Measurements from ENCODE around the gene TFF3.

- TF ChIP-seq POLR2AphosphoS5 (IDR thresholded peaks at IDR 0.05) (no peak), CTCF (IDR thresholded peaks at IDR 0.05) (no peak), POLR2A (IDR thresholded peaks at IDR 0.05; ENCODE audit: low read depth) (no peak), EP300 (IDR thresholded peaks at IDR 0.05) (no peak)
Measured at GRCh38 chr21:42316891-42317290, 1.7 kb upstream of the TFF3 start.
